HG02885 (cell line): ENCODE results near the gene PCK2.

Source experiments
- ATAC-seq: cut with Tn5 transposase; IDR thresholded peaks from one replicate; pipeline ENCODE4 v1.9.1; 2021; ENCODE audit warnings: mild to moderate bottlenecking; ENCODE audit not compliant: unreplicated experiment, poor library complexity

The PCK2 gene

GRCh38 chr14:24149302-24149969, 55.3 kb downstream of the PCK2 start:
- no peak for ATAC-seq

DNA sequence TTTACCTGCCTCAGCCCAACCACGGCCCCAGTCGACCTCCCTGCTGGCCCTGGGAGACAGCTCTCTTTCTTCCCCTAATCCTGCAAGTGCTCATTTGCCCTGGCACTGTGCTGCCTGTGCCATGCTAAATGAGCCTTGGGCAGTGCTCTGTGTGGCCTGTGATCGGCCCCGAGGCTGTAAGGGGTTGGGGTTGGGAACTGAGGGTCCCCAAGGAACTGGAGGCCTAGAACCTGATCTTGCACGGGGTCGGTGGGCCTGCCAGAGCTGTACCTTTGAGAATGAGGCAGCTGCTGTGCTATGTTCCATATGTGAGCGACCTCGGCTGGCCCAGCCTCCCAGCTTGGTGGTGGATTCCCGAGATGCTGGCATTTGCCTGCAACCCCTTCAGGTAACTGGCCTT, 56.0 kb downstream of the PCK2 start:
- ATAC-seq: no peak

- no peak for ATAC-seq
These were observed 56.5 kb downstream of the PCK2 start for GRCh38 chr14:24150567-24150966.

DNA sequence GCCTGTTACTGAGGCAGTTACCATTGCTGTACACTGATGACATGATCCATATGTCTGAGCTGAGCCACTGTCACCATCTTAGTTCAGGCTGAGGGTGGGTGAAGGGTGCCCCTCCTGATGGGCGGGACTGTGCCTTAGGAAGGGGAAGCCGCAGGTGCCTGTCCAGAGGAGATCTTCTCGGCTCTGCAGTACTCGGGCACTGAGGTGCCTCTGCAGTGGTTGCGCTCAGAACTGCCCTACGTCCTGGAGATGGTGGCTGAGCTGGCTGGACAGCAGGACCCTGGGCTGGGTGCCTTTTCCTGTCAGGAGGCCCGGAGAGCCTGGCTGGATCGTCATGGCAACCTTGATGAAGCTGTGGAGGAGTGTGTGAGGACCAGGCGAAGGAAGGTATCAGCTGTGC, 56.9 kb downstream of the PCK2 start:
- no peak for ATAC-seq

- ATAC-seq: no peak
These were observed 57.4 kb downstream of the PCK2 start for GRCh38 chr14:24151404-24152080.
